HFF-Myc (cell line): Measurements from ENCODE around the gene MASP2.
"Not testable (repeated sequence)": the region's sequence is repeated elsewhere in the genome, so short reads cannot be mapped to it uniquely, and the experiment has no call there.

Experiments
- DNase-seq: peaks from one replicate; pipeline ENCODE4 v3.0.0-alpha.2; 2011; ENCODE audit warnings: low read depth; ENCODE audit errors: extremely low read depth
- H3K4me3 ChIP-seq: replicated peaks from 2 replicates; pipeline ENCODE4 v1.5.1; 2011; ENCODE audit warnings: low read depth, mild to moderate bottlenecking, control low read depth, low read length
- TF ChIP-seq, protein P1 (sequence below): IDR thresholded peaks from 2 replicates; pipeline ENCODE4 v1.5.1; 2012; ENCODE audit warnings: mild to moderate bottlenecking, low read depth, low read length, control low read depth; ENCODE audit errors: missing control alignments

Gene MASP2

DNA sequence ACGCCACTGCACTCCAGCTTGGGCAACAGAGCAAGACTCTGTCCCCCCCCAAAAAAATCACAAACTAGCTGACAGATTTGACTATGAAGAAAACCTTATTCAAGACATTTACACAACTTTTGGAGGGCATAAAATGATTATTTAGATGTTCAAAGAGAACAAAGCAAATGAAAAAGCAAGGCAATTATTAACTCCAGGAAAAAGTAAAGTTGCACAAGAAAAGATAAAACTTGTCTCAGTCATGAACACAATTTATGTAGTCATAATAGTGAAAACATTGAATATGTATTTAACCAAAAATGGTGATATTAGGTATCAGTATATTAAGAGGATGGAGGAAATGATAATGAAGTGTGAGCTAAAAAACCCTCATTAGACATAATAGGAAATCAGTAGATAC, 46.5 kb downstream of the MASP2 start:
- TF ChIP-seq, protein P1, sequence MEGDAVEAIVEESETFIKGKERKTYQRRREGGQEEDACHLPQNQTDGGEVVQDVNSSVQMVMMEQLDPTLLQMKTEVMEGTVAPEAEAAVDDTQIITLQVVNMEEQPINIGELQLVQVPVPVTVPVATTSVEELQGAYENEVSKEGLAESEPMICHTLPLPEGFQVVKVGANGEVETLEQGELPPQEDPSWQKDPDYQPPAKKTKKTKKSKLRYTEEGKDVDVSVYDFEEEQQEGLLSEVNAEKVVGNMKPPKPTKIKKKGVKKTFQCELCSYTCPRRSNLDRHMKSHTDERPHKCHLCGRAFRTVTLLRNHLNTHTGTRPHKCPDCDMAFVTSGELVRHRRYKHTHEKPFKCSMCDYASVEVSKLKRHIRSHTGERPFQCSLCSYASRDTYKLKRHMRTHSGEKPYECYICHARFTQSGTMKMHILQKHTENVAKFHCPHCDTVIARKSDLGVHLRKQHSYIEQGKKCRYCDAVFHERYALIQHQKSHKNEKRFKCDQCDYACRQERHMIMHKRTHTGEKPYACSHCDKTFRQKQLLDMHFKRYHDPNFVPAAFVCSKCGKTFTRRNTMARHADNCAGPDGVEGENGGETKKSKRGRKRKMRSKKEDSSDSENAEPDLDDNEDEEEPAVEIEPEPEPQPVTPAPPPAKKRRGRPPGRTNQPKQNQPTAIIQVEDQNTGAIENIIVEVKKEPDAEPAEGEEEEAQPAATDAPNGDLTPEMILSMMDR = no peak
- no peak for DNase-seq
- no peak overlapping the region for H3K4me3 ChIP-seq

DNA sequence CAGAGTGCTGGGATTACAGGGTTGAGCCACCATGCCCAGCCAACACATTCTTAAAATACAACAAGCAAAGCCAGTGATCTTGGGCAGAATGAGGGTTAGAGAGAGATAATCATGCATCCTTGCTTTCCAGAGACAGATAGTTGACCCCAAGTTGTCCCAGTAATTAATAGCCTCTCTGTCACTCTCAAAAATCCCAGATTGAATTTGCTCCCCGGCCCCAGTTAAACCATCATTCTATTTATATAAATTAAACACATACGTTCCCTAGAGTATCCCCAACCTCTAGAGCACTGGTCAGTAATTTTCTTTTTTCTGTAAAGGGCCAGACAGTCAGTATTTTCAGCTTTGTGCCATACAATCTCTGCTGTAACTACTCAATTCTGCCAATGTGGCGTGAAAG, 50.9 kb downstream of the MASP2 start:
- TF ChIP-seq, protein P1 = no peak
- no peak for DNase-seq
- no peak overlapping the region for H3K4me3 ChIP-seq

DNA sequence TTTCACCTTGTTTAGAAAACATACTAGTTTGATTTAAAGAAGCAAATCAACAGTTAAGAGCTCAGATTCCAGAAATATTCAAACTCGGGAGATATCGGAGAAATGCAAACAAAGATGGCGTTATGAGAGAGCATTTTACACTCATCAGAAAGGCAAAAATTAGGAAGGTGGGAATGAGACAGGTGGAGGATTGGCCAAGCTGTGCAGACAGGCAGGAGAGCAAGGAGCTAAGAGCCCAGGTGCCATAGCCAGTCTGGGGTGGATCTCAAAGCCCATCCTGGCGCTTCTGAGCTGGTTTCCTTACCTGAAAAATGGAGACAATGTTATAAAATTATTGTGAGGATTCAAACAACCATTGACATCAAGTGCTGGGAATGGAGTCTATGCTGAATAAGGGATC, 54.2 kb downstream of the MASP2 start:
- no peak for DNase-seq
- no peak overlapping the region for H3K4me3 ChIP-seq
- TF ChIP-seq, protein P1 = no peak

DNA sequence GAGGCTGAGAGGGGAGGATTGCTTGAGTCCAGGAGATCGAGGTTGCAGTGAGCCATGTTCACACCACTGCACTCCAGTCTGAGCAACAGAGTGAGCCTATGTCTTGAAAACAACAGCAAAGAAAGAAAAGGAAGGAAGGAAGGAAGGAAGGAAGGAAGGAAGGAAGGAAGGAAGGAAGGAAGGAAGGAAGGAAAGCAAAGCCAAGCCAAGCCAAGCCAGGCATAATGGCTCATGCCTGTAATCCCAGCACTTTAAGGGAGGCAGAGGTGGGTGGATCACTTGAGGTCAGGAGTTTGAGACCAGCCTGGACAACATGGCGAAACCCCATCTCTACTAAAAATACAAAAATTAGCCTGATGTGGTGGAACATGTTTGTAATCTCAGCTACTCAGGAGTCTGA, 55.0 kb downstream of the MASP2 start:
- not testable (repeated sequence) for DNase-seq, H3K4me3 ChIP-seq

DNA sequence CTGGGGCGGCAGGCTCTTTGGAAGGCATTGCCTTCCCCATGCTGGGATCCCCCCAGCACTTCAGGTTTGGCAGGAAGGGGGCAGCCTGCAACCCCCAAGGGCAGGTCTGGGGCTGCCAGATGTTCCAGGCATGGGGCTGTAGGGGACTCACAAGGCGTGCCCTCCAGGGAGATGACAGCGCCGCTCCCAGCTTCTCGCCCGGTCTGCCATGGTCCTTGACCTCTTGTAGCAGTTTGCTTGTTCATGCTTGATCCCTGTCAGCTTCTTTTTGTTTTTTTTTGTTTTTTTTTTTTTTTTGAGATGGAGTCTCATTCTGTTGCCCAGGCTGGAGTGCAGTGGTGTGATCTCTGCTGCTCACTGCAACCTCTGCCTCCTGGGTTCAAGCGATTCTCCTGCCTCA, 56.2 kb downstream of the MASP2 start:
- H3K4me3 ChIP-seq = no peak overlapping the region
- no peak for DNase-seq
- TF ChIP-seq, protein P1 = no peak

DNA sequence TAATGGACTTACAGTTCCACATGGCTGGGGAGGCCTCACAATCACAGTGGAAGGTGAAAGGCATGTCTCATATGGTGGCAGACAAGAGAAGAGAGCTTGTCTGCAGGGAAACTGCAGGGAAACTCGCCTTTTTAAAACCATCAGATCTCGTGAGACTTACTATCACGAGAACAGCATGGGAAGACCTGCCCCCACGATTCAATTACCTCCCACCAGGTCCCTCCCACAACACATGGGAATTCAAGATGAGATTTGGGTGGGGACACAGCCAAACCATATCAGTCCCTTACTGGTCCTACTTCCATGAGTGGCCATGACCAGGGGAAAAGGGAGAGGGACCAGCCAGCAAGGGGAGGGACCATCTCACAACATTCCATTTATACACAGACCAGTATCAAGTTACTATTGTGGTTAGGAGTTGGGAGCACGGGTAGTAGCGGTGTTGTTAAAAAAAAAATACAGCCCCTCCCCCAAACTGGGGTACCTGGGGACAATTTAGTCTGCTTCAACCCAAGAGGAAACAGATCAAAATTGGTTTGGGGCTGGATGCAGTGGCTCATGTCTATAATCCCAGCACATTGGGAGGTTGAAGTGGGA, 57.0 kb downstream of the MASP2 start:
- DNase-seq = not testable (repeated sequence)

DNA sequence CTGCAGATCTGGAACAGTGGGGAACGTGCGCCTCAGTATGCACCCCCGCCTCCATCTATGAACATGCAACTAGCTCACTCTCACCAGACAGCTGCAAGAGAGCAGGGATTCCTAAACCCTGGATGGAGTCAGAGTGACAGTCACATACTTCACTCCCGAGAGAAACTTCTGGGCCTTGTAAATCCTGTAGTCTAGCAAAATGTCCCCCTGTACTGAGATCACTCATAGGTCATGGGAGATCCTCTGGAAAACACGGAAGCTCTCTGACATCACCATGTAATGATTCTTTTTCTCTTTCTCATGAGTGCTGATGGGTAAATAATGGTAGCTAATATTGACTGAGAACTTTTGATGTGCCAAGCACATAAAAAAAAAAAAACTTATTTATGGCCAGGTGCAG, 57.9 kb downstream of the MASP2 start:
- H3K4me3 ChIP-seq = no peak overlapping the region
- DNase-seq = no peak
- TF ChIP-seq, protein P1 = no peak

More for the DNA sequence above, 57.0 kb downstream of the MASP2 start:
- not testable (repeated sequence) for H3K4me3 ChIP-seq

DNA sequence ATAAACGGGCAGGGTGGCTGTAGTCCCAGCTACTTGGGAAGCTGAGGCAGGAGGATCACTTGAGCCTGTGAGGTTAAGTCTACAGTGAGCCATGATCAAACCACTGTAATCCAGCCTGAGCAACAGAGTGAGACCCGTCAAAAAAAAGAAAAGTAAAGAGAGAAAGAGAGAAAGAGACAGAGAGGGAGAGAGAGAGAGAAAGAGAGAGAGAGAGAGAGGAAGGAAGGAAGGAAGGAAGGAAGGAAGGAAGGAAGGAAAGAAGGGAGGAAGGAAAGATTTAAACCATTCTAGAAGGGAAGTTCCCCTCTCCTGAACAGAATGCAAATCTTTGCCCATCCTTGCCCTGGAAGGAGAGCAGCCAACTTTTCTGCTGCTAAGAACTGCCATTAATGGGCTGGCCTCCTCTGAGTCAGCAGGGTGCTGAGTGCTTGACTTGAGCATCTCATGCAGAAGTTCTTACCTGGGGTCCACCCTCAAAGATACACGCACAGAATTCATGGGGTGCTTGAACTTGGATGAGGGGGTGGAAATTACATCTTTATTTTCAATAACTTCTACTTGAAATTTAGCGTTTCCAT, 59.1 kb downstream of the MASP2 start:
- TF ChIP-seq, protein P1 = no peak
- H3K4me3 ChIP-seq = no peak overlapping the region
- DNase-seq = no peak
